ENCODE results near the gene SLC40A1. TPM values are rescaled to one million over a fixed set of nuclear protein-coding genes. Genes with fewer than 3 reads are reported as not detected.

SLC40A1 gene
- total and polyA plus RNA-seq, 2 donors (not counting 1 experiment from before 2014, with no cell fraction given) = 17.2 to 97.4 TPM

- Histone ChIP-seq H2AFZ (ENCODE audit: low read length) (no peak overlapping the region), H3K4me2 (ENCODE audit: extremely low read depth, insufficient read depth, low read length) (no peak overlapping the region), H3K9ac (ENCODE audit: insufficient read depth, low read length) (no peak overlapping the region), H3K79me2 (ENCODE audit: control insufficient read depth, insufficient read depth, low read length) (no peaks in the 10 kb centered on the region), H3K36me3 (ENCODE audit: control insufficient read depth, insufficient read depth, low read length) (no peaks in the 10 kb centered on the region), H3K4me3 (replicated peaks in 1 of 4; ENCODE audit: control extremely low read depth in 1 of 4, insufficient read depth in 1 of 4, low read depth in 3 of 4, low read length in 4 of 4) (no peak overlapping the region), H3K27me3 (ENCODE audit: control insufficient read depth, insufficient read depth, low read length) (no peaks in the 10 kb centered on the region), H3K27ac (ENCODE audit: insufficient read depth, low read length) (no peak overlapping the region), H3K4me1 (ENCODE audit: control insufficient read depth, extremely low read depth, insufficient read depth, low read length) (no peaks in the 10 kb centered on the region), H3K9me3 (ENCODE audit: control insufficient read depth, insufficient read depth, low read depth, low read length) (no peaks in the 10 kb centered on the region), H4K20me1 (ENCODE audit: control insufficient read depth, extremely low read depth, insufficient read depth, low read length) (no peaks in the 10 kb centered on the region)
- peak; percentile 52 to 70 for DNase-seq (ENCODE audit: low read depth in 2 of 2)
- TF ChIP-seq EZH2 (IDR thresholded peaks at IDR 0.05; ENCODE audit: low read length, missing control alignments) = no peak
- TF ChIP-seq CTCF (conservative IDR thresholded peaks at IDR 0.05 in 1 of 2, IDR thresholded peaks at IDR 0.05 in 1 of 2; ENCODE audit: low read depth in 1 of 2, low read length in 2 of 2) = no peak
Observed at GRCh38 chr2:189517847-189518535, 62.6 kb downstream of the SLC40A1 start.

- Histone ChIP-seq H3K79me2 (ENCODE audit: control insufficient read depth, insufficient read depth, low read length) (no peaks in the 10 kb centered on the region), H3K4me3 (replicated peaks in 1 of 4; ENCODE audit: control extremely low read depth in 1 of 4, insufficient read depth in 1 of 4, low read depth in 3 of 4, low read length in 4 of 4) (no peak overlapping the region), H4K20me1 (ENCODE audit: control insufficient read depth, extremely low read depth, insufficient read depth, low read length) (no peaks in the 10 kb centered on the region), H2AFZ (ENCODE audit: low read length) (no peak overlapping the region), H3K27me3 (ENCODE audit: control insufficient read depth, insufficient read depth, low read length) (no peaks in the 10 kb centered on the region), H3K9me3 (ENCODE audit: control insufficient read depth, insufficient read depth, low read depth, low read length) (no peaks in the 10 kb centered on the region), H3K4me1 (ENCODE audit: control insufficient read depth, extremely low read depth, insufficient read depth, low read length) (no peaks in the 10 kb centered on the region), H3K9ac (ENCODE audit: insufficient read depth, low read length) (no peak overlapping the region), H3K4me2 (ENCODE audit: extremely low read depth, insufficient read depth, low read length) (no peak overlapping the region), H3K27ac (ENCODE audit: insufficient read depth, low read length) (no peak overlapping the region), H3K36me3 (ENCODE audit: control insufficient read depth, insufficient read depth, low read length) (no peaks in the 10 kb centered on the region)
- no peak for DNase-seq (ENCODE audit: low read depth in 2 of 2)
- TF ChIP-seq EZH2 (IDR thresholded peaks at IDR 0.05; ENCODE audit: low read length, missing control alignments) (no peak), CTCF (conservative IDR thresholded peaks at IDR 0.05 in 1 of 2, IDR thresholded peaks at IDR 0.05 in 1 of 2; ENCODE audit: low read depth in 1 of 2, low read length in 2 of 2) (no peak)
Observed at GRCh38 chr2:189516546-189516945, 64.0 kb downstream of the SLC40A1 start.

GRCh38 chr2:189515264-189515663 lies 65.3 kb downstream of the SLC40A1 start:
- no peaks in the 10 kb centered on the region for H3K79me2 ChIP-seq (ENCODE audit: control insufficient read depth, insufficient read depth, low read length)
- peak in 1 of 2 donors; percentile 21 for DNase-seq (ENCODE audit: low read depth in 2 of 2)
- no peak overlapping the region for H3K9ac ChIP-seq (ENCODE audit: insufficient read depth, low read length)
- H3K4me1 ChIP-seq (ENCODE audit: control insufficient read depth, extremely low read depth, insufficient read depth, low read length) = no peaks in the 10 kb centered on the region
- no peak overlapping the region for H3K4me3 ChIP-seq (replicated peaks in 1 of 4; ENCODE audit: control extremely low read depth in 1 of 4, insufficient read depth in 1 of 4, low read depth in 3 of 4, low read length in 4 of 4)
- H3K27ac ChIP-seq (ENCODE audit: insufficient read depth, low read length) = no peak overlapping the region
- H3K27me3 ChIP-seq (ENCODE audit: control insufficient read depth, insufficient read depth, low read length) = no peaks in the 10 kb centered on the region
- no peaks in the 10 kb centered on the region for H3K9me3 ChIP-seq (ENCODE audit: control insufficient read depth, insufficient read depth, low read depth, low read length)
- no peaks in the 10 kb centered on the region for H4K20me1 ChIP-seq (ENCODE audit: control insufficient read depth, extremely low read depth, insufficient read depth, low read length)
- H3K36me3 ChIP-seq (ENCODE audit: control insufficient read depth, insufficient read depth, low read length) = no peaks in the 10 kb centered on the region
- no peak overlapping the region for H3K4me2 ChIP-seq (ENCODE audit: extremely low read depth, insufficient read depth, low read length)
- TF ChIP-seq EZH2 (IDR thresholded peaks at IDR 0.05; ENCODE audit: low read length, missing control alignments) (no peak), CTCF (conservative IDR thresholded peaks at IDR 0.05 in 1 of 2, IDR thresholded peaks at IDR 0.05 in 1 of 2; ENCODE audit: low read depth in 1 of 2, low read length in 2 of 2) (no peak)
- H2AFZ ChIP-seq (ENCODE audit: low read length) = no peak overlapping the region
